ENCODE data around the gene DLG2.

DLG2 gene

DNA sequence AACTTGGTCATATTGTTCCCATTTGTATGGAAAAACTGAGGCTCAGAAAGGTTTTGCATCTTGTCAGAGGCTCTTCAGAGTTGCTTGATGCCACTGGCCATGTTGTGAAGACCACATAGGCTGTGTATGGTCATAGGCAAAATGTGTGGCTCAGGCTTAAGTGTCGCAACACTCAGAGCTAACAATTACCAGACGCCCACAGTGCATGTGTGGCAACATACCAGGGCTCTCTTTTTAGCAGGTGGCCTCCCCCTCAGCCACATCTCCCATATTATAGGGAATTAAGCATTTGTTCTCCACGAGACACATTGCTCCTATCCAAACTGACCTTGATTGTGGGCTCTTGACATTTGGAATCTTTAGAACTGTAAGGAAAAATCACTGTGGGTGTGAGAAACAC is 802.5 kb downstream of the DLG2 start:
- Histone ChIP-seq H3K27ac (no peak overlapping the region), H3K4me3 (ENCODE audit: low read depth in 1 of 2, low read length in 1 of 2) (no peak overlapping the region), H3K9me3 (no peaks in the 10 kb centered on the region), H3K4me1 (ENCODE audit: control insufficient read depth in 1 of 2, insufficient read depth in 1 of 2, low read depth in 1 of 2, low read length in 1 of 2) (no peaks in the 10 kb centered on the region), H3K36me3 (no peaks in the 10 kb centered on the region), H3K27me3 (no peaks in the 10 kb centered on the region)
- TF ChIP-seq, protein P1, sequence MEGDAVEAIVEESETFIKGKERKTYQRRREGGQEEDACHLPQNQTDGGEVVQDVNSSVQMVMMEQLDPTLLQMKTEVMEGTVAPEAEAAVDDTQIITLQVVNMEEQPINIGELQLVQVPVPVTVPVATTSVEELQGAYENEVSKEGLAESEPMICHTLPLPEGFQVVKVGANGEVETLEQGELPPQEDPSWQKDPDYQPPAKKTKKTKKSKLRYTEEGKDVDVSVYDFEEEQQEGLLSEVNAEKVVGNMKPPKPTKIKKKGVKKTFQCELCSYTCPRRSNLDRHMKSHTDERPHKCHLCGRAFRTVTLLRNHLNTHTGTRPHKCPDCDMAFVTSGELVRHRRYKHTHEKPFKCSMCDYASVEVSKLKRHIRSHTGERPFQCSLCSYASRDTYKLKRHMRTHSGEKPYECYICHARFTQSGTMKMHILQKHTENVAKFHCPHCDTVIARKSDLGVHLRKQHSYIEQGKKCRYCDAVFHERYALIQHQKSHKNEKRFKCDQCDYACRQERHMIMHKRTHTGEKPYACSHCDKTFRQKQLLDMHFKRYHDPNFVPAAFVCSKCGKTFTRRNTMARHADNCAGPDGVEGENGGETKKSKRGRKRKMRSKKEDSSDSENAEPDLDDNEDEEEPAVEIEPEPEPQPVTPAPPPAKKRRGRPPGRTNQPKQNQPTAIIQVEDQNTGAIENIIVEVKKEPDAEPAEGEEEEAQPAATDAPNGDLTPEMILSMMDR (IDR thresholded peaks at IDR 0.05) = no peak

DNA sequence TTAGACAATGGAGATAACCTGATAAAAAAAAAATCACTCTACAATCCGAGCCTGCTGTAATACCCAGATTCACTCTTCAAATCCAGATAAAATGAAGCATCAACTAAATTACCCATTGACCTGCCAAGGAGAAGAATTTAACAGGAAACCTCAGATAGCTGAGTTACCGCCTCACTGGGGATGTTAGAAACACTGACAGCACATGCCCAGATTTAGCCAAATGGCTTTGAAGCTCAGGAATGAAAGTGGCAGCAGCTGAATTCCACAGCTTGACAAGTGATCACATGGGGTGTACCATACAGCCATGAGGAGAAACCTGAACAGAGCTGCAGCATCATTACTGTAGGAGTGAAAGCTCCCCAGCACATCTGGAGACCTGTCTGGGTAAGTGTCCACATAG is 807.6 kb downstream of the DLG2 start:
- Histone ChIP-seq H3K9me3 (no peaks in the 10 kb centered on the region), H3K4me1 (ENCODE audit: control insufficient read depth in 1 of 2, insufficient read depth in 1 of 2, low read depth in 1 of 2, low read length in 1 of 2) (no peaks in the 10 kb centered on the region), H3K4me3 (ENCODE audit: low read depth in 1 of 2, low read length in 1 of 2) (no peak overlapping the region), H3K27ac (no peak overlapping the region), H3K27me3 (no peaks in the 10 kb centered on the region), H3K36me3 (no peaks in the 10 kb centered on the region)
- TF ChIP-seq, protein P1 (IDR thresholded peaks at IDR 0.05) = no peak

DNA sequence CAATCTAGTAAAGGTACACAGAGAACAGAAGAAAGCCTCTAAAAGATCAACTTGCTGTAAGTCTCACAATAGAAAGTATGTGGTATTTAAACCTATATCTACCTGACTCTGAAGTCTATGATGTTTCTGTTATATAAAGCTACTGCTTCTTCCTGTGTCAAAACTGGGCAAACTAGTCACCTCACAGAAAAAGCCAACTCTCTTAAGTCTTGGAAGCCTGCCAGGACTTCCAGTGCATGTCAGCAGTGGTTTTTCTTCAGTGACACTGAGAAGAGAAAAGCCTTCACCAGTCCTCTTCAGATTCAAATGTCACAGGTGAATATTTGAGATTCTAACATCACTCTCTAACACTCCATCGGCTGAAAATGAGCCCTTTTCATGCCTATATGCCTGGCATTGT is 808.0 kb downstream of the DLG2 start:
- no peak overlapping the region for H3K27ac ChIP-seq
- TF ChIP-seq, protein P1 (IDR thresholded peaks at IDR 0.05) = no peak
- no peaks in the 10 kb centered on the region for H3K4me1 ChIP-seq (ENCODE audit: control insufficient read depth in 1 of 2, insufficient read depth in 1 of 2, low read depth in 1 of 2, low read length in 1 of 2)
- H3K9me3 ChIP-seq = no peaks in the 10 kb centered on the region
- H3K4me3 ChIP-seq (ENCODE audit: low read depth in 1 of 2, low read length in 1 of 2) = no peak overlapping the region
- no peaks in the 10 kb centered on the region for H3K36me3 ChIP-seq
- H3K27me3 ChIP-seq = no peaks in the 10 kb centered on the region

DNA sequence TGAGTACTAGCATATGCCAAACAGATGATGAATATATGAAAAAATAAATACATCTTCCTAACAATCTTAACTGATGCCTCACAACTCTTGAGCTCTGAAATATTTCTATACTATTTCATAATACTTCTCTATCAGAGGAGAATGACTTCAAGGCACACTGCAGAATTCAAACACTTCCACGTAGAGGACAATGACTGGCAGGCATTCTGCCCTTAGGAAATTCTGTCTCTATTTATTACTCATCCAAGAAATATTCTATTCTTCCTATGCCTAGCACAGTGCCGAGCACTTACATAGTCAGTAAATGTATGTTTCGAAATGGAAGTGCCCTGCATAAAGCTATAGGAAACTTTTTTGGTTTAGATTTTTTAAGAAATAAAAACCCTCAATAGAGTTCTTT is 809.1 kb downstream of the DLG2 start:
- Histone ChIP-seq H3K4me3 (ENCODE audit: low read depth in 1 of 2, low read length in 1 of 2) (no peak overlapping the region), H3K27me3 (no peaks in the 10 kb centered on the region), H3K27ac (no peak overlapping the region), H3K9me3 (no peaks in the 10 kb centered on the region), H3K4me1 (ENCODE audit: control insufficient read depth in 1 of 2, insufficient read depth in 1 of 2, low read depth in 1 of 2, low read length in 1 of 2) (no peaks in the 10 kb centered on the region), H3K36me3 (no peaks in the 10 kb centered on the region)
- TF ChIP-seq, protein P1 (IDR thresholded peaks at IDR 0.05) = no peak

DNA sequence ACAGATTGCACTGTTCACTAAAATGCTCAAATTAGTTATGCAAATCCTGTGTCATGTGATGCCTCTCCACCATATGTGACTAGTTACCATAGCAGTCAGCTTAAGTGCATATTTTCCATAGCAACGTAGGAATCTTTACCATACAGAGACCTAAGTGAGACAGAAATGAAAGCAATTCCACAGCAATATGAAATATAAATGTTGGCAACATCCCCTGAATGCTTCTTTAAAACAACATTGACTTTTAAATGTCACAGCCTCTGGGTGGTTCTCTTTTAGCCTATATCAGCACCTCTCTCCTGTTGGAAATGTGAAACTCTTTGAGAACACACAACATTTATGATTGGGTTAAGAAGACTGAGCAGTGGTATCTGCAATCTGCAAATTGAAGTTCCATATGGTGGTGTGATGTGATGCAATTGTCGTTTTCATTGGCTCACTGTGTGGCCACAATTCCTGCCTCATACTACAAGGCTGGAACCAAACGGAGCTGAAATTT is 814.6 kb downstream of the DLG2 start:
- Histone ChIP-seq H3K9me3 (no peaks in the 10 kb centered on the region), H3K36me3 (no peaks in the 10 kb centered on the region), H3K27me3 (no peaks in the 10 kb centered on the region), H3K4me3 (ENCODE audit: low read depth in 1 of 2, low read length in 1 of 2) (no peak overlapping the region), H3K27ac (no peak overlapping the region), H3K4me1 (ENCODE audit: control insufficient read depth in 1 of 2, insufficient read depth in 1 of 2, low read depth in 1 of 2, low read length in 1 of 2) (no peaks in the 10 kb centered on the region)
- TF ChIP-seq, protein P1 (IDR thresholded peaks at IDR 0.05) = no peak

DNA sequence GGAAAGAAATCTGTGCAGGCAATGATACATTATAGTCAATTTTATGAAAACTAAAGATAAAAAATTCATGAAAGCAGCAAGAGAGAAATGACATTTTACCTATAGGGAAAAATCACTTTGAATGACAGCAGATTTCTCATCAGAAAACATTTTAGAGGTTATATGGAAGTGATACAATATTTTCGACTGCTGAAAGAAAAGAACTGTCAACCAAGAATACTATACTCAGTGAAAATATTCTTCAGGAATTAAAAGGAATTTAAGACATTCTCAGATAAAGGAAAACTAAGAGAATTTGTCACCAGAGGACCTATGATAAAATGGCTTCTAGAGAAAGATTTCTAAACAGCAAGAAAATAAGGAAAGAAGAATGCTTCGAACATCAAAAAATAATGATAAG is 820.8 kb downstream of the DLG2 start:
- Histone ChIP-seq H3K27me3 (no peaks in the 10 kb centered on the region), H3K4me1 (ENCODE audit: control insufficient read depth in 1 of 2, insufficient read depth in 1 of 2, low read depth in 1 of 2, low read length in 1 of 2) (no peaks in the 10 kb centered on the region), H3K9me3 (no peaks in the 10 kb centered on the region), H3K4me3 (ENCODE audit: low read depth in 1 of 2, low read length in 1 of 2) (no peak overlapping the region), H3K36me3 (no peaks in the 10 kb centered on the region), H3K27ac (no peak overlapping the region)
- TF ChIP-seq, protein P1 (IDR thresholded peaks at IDR 0.05) = no peak

Measured in neutrophil (primary cell).